Measurements from ENCODE around the gene ITGB2.

- TF ChIP-seq CTCF (IDR thresholded peaks at IDR 0.05): no peak
- TF ChIP-seq POLR2A (IDR thresholded peaks at IDR 0.05): no peak
Measured at GRCh38 chr21:44960141-44961092, 39.7 kb upstream of the ITGB2 start.
